Measurements from ENCODE around the gene FRMD1.
"Not testable (repeated sequence)": the region's sequence is repeated elsewhere in the genome, so short reads cannot be mapped to it uniquely, and the experiment has no call there.

GRCh38 chr6:168077401-168077800 lies 1.6 kb downstream of the FRMD1 start:
- TF ChIP-seq EZH2 (IDR thresholded peaks at IDR 0.05; ENCODE audit: borderline replicate concordance, low read length); CTCF (conservative IDR thresholded peaks at IDR 0.05 in 1 of 2, IDR thresholded peaks at IDR 0.05 in 1 of 2; ENCODE audit: extremely low read depth in 1 of 2, insufficient read depth in 1 of 2, low read depth in 1 of 2, low read length in 2 of 2): not testable (repeated sequence)

Measured in mammary epithelial cell (primary cell).